Pancreas (tissue), 10 donors: Measurements from ENCODE around the gene CALM3. TPM values are rescaled to one million over a fixed set of nuclear protein-coding genes. Genes with fewer than 3 reads are reported as not detected.

Experiments
- ATAC-seq, 4 donors: fragments of 200-7000 bp; cut with Tn5 transposase; one replicate each; pipeline versions ENCODE4 v1.8.0 to v1.9.1; 2020; ENCODE audit warnings: mild to moderate bottlenecking in 4 of 4, moderate library complexity in 4 of 4
- DNase-seq, 6 donors: peaks; one replicate each; pipeline ENCODE4 v3.0.0-alpha.2; 2020
- FAIRE-seq: peaks from 2 replicates; lab custom pipeline; 2012; peaks lifted over from hg19 to GRCh38; lab: Jason Lieb, UNC
- H3K27ac ChIP-seq, 4 donors: fragments of 200-600 bp; sonication (generic); 1 replicate in 3 of 4; 2 replicates in 1 of 4; pipeline versions ENCODE4 v1.5.0 to v1.8.0; 2020
- H3K27me3 ChIP-seq, 4 donors: fragments of 200-600 bp; one replicate each; pipeline ENCODE4 v1.8.0; 2021
- H3K36me3 ChIP-seq, 3 donors: fragments of 200-600 bp; sonication (generic) in 1 of 3; one replicate each; pipeline versions ENCODE4 v1.5.0 to v1.8.0; 2020 to 2021
- H3K4me1 ChIP-seq, 3 donors: fragments of 200-600 bp; one replicate each; pipeline ENCODE4 v1.8.0; 2021
- H3K4me3 ChIP-seq, 4 donors: fragments of 200-600 bp; sonication (generic) in 2 of 4; one replicate each; pipeline versions ENCODE4 v1.5.0 to v1.8.0; 2020 to 2021
- H3K9me3 ChIP-seq, 4 donors: fragments of 200-600 bp; one replicate each; pipeline ENCODE4 v1.8.0; 2021
- WGBS, 2 donors: extraction: QIAGEN DNeasy Blood & Tissue Kit; methylation state at CpG; one replicate each; pipeline ENCODE4 v1.1.7; 2013; 5-methylcytosine and 5-hydroxymethylcytosine counted together
- intact Hi-C, 3 donors: fragments of 100-400 bp; cut with DNase I; formaldehyde crosslinking; loops; one replicate each; pipeline versions ENCODE4 v1.11.1 to v1.14.2; 2022
- polyA plus RNA-seq, 2 donors: library from polyadenylated mRNA; stranded (reverse); fragments of 200-250 nt; gene quantifications; one replicate each; pipeline ENCODE4 v1.2.3, GENCODE V29; 2013
- total RNA-seq, 6 donors: library from RNA; stranded (reverse); fragmentation: NEBNext Ultra II Directional in 4 of 6; extraction: Animal tissue kit (Norgen Biotek cat#: 25700) in 4 of 6; gene quantifications; one replicate each; pipeline versions ENCODE4 v1.2.1 to v1.2.4, GENCODE V29; 2021 to 2023
- TF ChIP-seq, protein P1 (sequence below), 4 donors: fragments of 200-600 bp; sonication (generic) in 3 of 4; IDR thresholded peaks; one replicate each; pipeline versions ENCODE4 v1.5.0 to v1.8.0; 2021; ENCODE audit warnings: antibody characterized with exemption in 4 of 4
- donor health status: healthy with polysubstance abuse.
- donor health status: DM: no; HTN: no; CAD: no; lungs with moderate emphysema.
- donor health status: DM: no; HTN: no; CAD: no.
- donor health status: control.
- donor health status: control.
- donor health status: Bipolar disorder and iron deficiency.
- donor health status: DM: yes; HTN: yes; CAD: no.
- donor health status: DM: no; HTN: no; CAD: no.
- donor health status: DM: no; HTN: no; CAD: no.
- donor health status: DM: yes; HTN: yes; CAD: no.

Gene CALM3
- total and polyA plus RNA-seq, 8 donors: 59.6 to 127 (median 89.8) TPM

GRCh38 chr19:46617601-46618000 lies 16.5 kb downstream of the CALM3 start:
- Histone ChIP-seq H3K36me3 (no peaks in the 10 kb centered on the region), H3K27ac (peak overlapping the region; percentile 16 to 61 (median 42)), H3K4me1 (peaks cover 13 to 24% (median 15%) of the 10 kb centered on the region in 3 donors), H3K27me3 (no peaks in the 10 kb centered on the region), H3K9me3 (no peaks in the 10 kb centered on the region), H3K4me3 (no peak overlapping the region)
- DNase-seq (peak in 2 of 6 donors; percentile 26 to 35), FAIRE-seq (no peak), ATAC-seq (peak; percentile 9 to 21 (median 16))
- TF ChIP-seq, protein P1, sequence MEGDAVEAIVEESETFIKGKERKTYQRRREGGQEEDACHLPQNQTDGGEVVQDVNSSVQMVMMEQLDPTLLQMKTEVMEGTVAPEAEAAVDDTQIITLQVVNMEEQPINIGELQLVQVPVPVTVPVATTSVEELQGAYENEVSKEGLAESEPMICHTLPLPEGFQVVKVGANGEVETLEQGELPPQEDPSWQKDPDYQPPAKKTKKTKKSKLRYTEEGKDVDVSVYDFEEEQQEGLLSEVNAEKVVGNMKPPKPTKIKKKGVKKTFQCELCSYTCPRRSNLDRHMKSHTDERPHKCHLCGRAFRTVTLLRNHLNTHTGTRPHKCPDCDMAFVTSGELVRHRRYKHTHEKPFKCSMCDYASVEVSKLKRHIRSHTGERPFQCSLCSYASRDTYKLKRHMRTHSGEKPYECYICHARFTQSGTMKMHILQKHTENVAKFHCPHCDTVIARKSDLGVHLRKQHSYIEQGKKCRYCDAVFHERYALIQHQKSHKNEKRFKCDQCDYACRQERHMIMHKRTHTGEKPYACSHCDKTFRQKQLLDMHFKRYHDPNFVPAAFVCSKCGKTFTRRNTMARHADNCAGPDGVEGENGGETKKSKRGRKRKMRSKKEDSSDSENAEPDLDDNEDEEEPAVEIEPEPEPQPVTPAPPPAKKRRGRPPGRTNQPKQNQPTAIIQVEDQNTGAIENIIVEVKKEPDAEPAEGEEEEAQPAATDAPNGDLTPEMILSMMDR (IDR thresholded peaks at IDR 0.05): no peak
- intact Hi-C loops: no loop called here
- WGBS, 2 donors: 41 to 46% methylated on average over 6 of the region's 6 CpGs

- H3K4me3 ChIP-seq: no peak overlapping the region
- DNase-seq (peak in 5 of 6 donors; percentile 55 to 88 (median 79)), ATAC-seq (peak; percentile 52 to 80 (median 70)), FAIRE-seq (no peak)
- no peaks in the 10 kb centered on the region for H3K9me3 ChIP-seq
- WGBS, 2 donors: 11 to 19% methylated on average over 9 of the region's 9 CpGs
- TF ChIP-seq, protein P1 (IDR thresholded peaks at IDR 0.05): no peak
- H3K27me3 ChIP-seq: no peaks in the 10 kb centered on the region
- no peaks in the 10 kb centered on the region for H3K36me3 ChIP-seq
- peak overlapping the region; percentile 54 to 70 (median 62) for H3K27ac ChIP-seq
- intact Hi-C loops: no loop called here
- peaks cover 13 to 24% (median 15%) of the 10 kb centered on the region in 3 donors for H3K4me1 ChIP-seq
These were observed 17.6 kb downstream of the CALM3 start for GRCh38 chr19:46618670-46619231.

- Histone ChIP-seq H3K4me1 (peaks cover 13 to 24% (median 15%) of the 10 kb centered on the region in 3 donors), H3K9me3 (no peaks in the 10 kb centered on the region), H3K27me3 (no peaks in the 10 kb centered on the region), H3K27ac (no peak overlapping the region), H3K4me3 (no peak overlapping the region), H3K36me3 (no peaks in the 10 kb centered on the region)
- intact Hi-C loops: no loop called here
- 93 to 95% methylated on average over 3 of the region's 3 CpGs for WGBS, 2 donors
- TF ChIP-seq, protein P1 (IDR thresholded peaks at IDR 0.05): no peak
- ATAC-seq: no peak
- FAIRE-seq: no peak
- DNase-seq: no peak
These were observed 19.1 kb downstream of the CALM3 start for GRCh38 chr19:46620267-46620666.

- no peaks in the 10 kb centered on the region for H3K9me3 ChIP-seq
- intact Hi-C loops: no loop called here
- no peak overlapping the region for H3K4me3 ChIP-seq
- TF ChIP-seq, protein P1 (IDR thresholded peaks at IDR 0.05): no peak
- H3K27me3 ChIP-seq: no peaks in the 10 kb centered on the region
- ATAC-seq: no peak
- WGBS, 2 donors: 75 to 82% methylated on average over 6 of the region's 6 CpGs
- no peak overlapping the region for H3K27ac ChIP-seq
- no peaks in the 10 kb centered on the region for H3K36me3 ChIP-seq
- peaks cover 13 to 24% (median 15%) of the 10 kb centered on the region in 3 donors for H3K4me1 ChIP-seq
- DNase-seq: peak in 2 of 6 donors; percentile 28 to 29
- FAIRE-seq: no peak
These were observed 19.6 kb downstream of the CALM3 start for GRCh38 chr19:46620716-46621115.
